ENCODE results near the gene PGAM1. TPM values are rescaled to one million over a fixed set of nuclear protein-coding genes. Genes with fewer than 3 reads are reported as not detected.

PGAM1 gene
- total RNA-seq, 1 experiment from 2014 or later, result 148 TPM

DNA sequence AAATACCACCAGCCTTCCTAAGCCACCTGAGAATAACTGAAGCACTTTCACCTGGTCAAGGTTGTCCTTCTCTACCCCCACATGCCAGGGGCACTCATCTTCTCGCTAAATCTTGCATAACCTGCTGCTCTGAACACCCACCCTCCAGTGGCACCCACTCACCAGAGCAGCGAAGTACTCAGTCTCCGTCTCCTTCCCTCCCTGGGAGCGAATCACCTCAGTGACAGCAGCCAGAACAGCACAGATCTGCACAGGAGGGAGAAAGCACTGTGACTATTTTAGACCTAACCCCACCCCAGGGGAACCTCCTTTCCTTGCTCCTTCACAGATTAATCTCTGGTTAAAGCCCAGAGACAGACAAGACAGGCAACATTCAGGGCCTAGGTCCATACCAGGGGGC, 29.9 kb upstream of the PGAM1 start:
- Mint-ChIP-seq H3K4me3 (ENCODE audit: low read depth, unreplicated experiment) (no peak overlapping the region), H3K9me3 (ENCODE audit: low read depth, unreplicated experiment) (no peaks in the 10 kb centered on the region), H3K4me1 (ENCODE audit: low read depth, unreplicated experiment) (no peaks in the 10 kb centered on the region), H3K36me3 (ENCODE audit: insufficient read depth, unreplicated experiment) (peaks cover 19% of the 10 kb centered on the region), H3K27me3 (ENCODE audit: unreplicated experiment) (no peaks in the 10 kb centered on the region), H3K27ac (ENCODE audit: unreplicated experiment) (no peak overlapping the region)
- CTCF ChIA-PET, result no interaction called here
- BruUV-seq (replicated peaks), result no TSS peak
- no peak for DNase-seq
- intact Hi-C loops (cut with micrococcal nuclease; ENCODE audit: unreplicated experiment), result no loop called here
- TF ChIP-seq, protein P1, sequence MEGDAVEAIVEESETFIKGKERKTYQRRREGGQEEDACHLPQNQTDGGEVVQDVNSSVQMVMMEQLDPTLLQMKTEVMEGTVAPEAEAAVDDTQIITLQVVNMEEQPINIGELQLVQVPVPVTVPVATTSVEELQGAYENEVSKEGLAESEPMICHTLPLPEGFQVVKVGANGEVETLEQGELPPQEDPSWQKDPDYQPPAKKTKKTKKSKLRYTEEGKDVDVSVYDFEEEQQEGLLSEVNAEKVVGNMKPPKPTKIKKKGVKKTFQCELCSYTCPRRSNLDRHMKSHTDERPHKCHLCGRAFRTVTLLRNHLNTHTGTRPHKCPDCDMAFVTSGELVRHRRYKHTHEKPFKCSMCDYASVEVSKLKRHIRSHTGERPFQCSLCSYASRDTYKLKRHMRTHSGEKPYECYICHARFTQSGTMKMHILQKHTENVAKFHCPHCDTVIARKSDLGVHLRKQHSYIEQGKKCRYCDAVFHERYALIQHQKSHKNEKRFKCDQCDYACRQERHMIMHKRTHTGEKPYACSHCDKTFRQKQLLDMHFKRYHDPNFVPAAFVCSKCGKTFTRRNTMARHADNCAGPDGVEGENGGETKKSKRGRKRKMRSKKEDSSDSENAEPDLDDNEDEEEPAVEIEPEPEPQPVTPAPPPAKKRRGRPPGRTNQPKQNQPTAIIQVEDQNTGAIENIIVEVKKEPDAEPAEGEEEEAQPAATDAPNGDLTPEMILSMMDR (IDR thresholded peaks at IDR 0.05; ENCODE audit: unreplicated experiment), result no peak

DNA sequence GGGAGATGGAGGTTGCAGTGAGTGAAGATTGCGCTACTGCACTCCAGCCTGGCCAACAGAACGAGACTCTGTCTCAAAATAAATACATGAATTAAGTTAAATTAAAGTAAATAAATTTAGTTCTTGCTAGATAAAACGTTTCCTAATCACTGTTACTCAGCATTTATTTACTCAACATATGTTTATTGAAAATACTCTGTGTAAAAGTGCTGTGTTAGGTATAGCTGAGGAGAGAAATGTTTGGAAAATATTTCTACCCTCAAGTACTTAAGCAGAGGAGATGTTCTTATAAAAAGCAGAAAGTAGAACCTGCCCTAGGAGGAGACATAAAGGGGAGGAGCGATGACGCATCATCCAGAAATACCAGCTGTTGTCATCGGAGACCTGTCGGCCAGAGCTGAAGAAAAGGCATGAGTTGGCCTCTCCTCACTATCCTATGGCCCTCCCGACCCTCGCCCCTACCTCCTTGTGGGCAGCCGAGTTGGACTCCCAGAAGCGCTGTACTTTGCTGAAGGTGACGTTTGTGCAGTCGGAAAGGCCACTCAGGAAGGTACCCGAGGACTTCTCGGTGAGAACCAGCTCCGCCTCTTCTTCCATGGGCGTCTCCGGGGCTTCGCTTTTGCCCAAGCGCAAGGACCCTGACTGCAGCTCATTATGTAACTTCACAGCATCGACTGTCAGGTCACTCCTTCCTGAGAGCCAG, 26.0 kb upstream of the PGAM1 start:
- TF ChIP-seq, protein P1 (IDR thresholded peaks at IDR 0.05; ENCODE audit: unreplicated experiment), result no peak
- peak; percentile 57 for DNase-seq
- intact Hi-C loops (cut with micrococcal nuclease; ENCODE audit: unreplicated experiment), result no loop called here
- H3K36me3 Mint-ChIP-seq (ENCODE audit: insufficient read depth, unreplicated experiment), result peaks cover 30% of the 10 kb centered on the region
- no peaks in the 10 kb centered on the region for H3K27me3 Mint-ChIP-seq (ENCODE audit: unreplicated experiment)
- peak overlapping the region; percentile 88 for H3K4me3 Mint-ChIP-seq (ENCODE audit: low read depth, unreplicated experiment)
- no TSS peak for BruUV-seq (replicated peaks)
- no peaks in the 10 kb centered on the region for H3K9me3 Mint-ChIP-seq (ENCODE audit: low read depth, unreplicated experiment)
- CTCF ChIA-PET, result interaction anchor here (2.0 kb wide), 1 partner anchor 121 kb away, joined by 9 read pairs; no protein-coding TSS in a partner anchor
- no peaks in the 10 kb centered on the region for H3K4me1 Mint-ChIP-seq (ENCODE audit: low read depth, unreplicated experiment)
- peak overlapping the region; percentile 95 for H3K27ac Mint-ChIP-seq (ENCODE audit: unreplicated experiment)

DNA sequence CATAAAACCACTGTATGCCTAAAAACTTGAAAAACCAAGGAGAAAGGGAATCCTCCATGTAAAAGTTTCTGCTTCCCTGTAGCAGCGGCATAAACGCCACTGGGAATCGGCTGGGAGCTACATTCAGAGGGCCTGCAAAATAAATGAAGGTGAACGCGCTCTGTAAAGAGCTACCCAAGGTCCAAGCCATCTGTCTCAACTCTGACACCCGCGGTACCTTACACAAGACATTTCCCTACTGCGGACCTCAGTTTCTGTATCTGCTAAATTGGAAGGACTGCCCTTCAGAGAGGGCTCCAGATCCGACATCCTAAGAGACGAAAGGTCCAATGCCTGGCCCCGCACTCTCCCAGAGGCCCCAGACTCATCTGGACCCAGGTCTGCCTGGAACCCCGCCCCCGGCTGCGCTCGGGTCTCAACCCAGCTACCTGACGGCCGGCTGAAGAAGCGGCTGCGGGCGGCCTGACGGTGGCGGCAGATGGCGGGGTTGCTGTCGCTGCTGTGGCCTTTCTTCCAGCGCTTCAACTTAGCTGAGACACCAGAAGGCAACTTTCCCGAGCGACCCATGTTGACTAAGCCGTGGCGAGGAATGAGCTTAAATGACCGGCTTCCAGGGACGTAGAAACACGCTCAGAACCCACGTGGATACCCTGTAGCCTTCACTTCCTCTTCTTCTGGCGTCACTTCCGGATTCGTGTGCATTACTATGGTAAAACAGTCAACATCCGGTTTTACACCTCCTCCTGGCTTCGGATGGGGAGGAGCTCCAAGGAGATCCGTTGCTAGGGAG, 25.1 kb upstream of the PGAM1 start, which contains the start of gene RRP12:
RRP12 (minus strand) TSS at position 676 of the 790 bp plus-strand sequence; CDS start at position 567, 109 bp downstream.
- intact Hi-C loops (cut with micrococcal nuclease; ENCODE audit: unreplicated experiment), result no loop called here
- H3K27ac Mint-ChIP-seq (ENCODE audit: unreplicated experiment), result peak within 1 kb of the TSS; percentile 95
- TSS peak; percentile 82 for BruUV-seq (replicated peaks)
- peak within 1 kb of the TSS; percentile 88 for H3K4me3 Mint-ChIP-seq (ENCODE audit: low read depth, unreplicated experiment)
- CTCF ChIA-PET, result interaction anchor here (0.6 to 2.0 kb wide), 6 partner anchors 10 to 164 kb away, joined by 3 to 9 read pairs (median 4); no protein-coding TSS in a partner anchor
- TF ChIP-seq, protein P1 (IDR thresholded peaks at IDR 0.05; ENCODE audit: unreplicated experiment), result no peak
- H3K36me3 Mint-ChIP-seq (ENCODE audit: insufficient read depth, unreplicated experiment), result peaks cover 28% of the 10 kb centered on the region
- H3K27me3 Mint-ChIP-seq (ENCODE audit: unreplicated experiment), result no peaks in the 10 kb centered on the region
- no peaks in the 10 kb centered on the region for H3K4me1 Mint-ChIP-seq (ENCODE audit: low read depth, unreplicated experiment)
- H3K9me3 Mint-ChIP-seq (ENCODE audit: low read depth, unreplicated experiment), result no peaks in the 10 kb centered on the region
- peak; percentile 79 for DNase-seq

DNA sequence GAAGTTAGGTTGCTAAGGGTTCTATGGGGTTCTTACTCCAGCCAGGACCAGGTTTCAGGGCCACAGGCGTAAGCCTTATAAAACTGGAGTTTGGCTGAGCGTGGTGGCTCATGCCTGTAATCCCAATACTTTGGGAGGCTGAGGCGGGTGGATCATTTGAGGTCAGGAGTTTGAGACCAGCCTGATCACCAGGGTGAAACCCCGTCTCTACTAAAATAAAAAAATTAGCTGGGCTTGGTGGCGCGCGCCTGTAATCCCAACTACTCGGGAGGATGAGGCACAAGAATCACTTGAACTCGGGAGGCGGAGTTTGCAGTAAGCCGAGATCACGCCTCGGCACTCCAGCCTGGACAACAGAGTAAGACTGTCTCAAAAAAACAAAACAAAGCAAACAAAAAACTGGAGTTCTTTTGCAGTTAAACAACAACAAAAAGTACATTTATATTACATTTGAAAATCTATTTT, 24.5 kb upstream of the PGAM1 start:
- H3K4me1 Mint-ChIP-seq (ENCODE audit: low read depth, unreplicated experiment), result no peaks in the 10 kb centered on the region
- no TSS peak for BruUV-seq (replicated peaks)
- TF ChIP-seq, protein P1 (IDR thresholded peaks at IDR 0.05; ENCODE audit: unreplicated experiment), result no peak
- H3K36me3 Mint-ChIP-seq (ENCODE audit: insufficient read depth, unreplicated experiment), result peaks cover 23% of the 10 kb centered on the region
- intact Hi-C loops (cut with micrococcal nuclease; ENCODE audit: unreplicated experiment), result no loop called here
- no peaks in the 10 kb centered on the region for H3K27me3 Mint-ChIP-seq (ENCODE audit: unreplicated experiment)
- peak overlapping the region; percentile 95 for H3K27ac Mint-ChIP-seq (ENCODE audit: unreplicated experiment)
- no peak for DNase-seq
- H3K9me3 Mint-ChIP-seq (ENCODE audit: low read depth, unreplicated experiment), result no peaks in the 10 kb centered on the region
- CTCF ChIA-PET, result interaction anchor here (0.6 to 2.0 kb wide), 7 partner anchors 10 to 165 kb away, joined by 3 to 9 read pairs (median 3); no protein-coding TSS in a partner anchor
- H3K4me3 Mint-ChIP-seq (ENCODE audit: low read depth, unreplicated experiment), result peak overlapping the region; percentile 88

All from Calu3 (cell line).